Testis (tissue), 2 donors: Measurements from ENCODE around the gene ATP1A1.

ENCODE experiments used
- POLR2A ChIP-seq: fragments of 450-650 bp; IDR thresholded peaks from one replicate; pipeline ENCODE4 v1.6.1; 2017; ENCODE audit warnings: antibody characterized with exemption, mild to moderate bottlenecking, moderate library complexity
- TF ChIP-seq, protein P1 (sequence below), 3 experiments: fragments of 450-650 bp in 2 of 3; fragments of 200-600 bp in 1 of 3; sonication (generic) in 1 of 3; IDR thresholded peaks; one replicate each; pipeline ENCODE4 v1.5.1; 2016 to 2019; ENCODE audit warnings: antibody characterized with exemption in 3 of 3, mild to moderate bottlenecking in 2 of 3, moderate library complexity in 1 of 3

GRCh38 chr1:116382857-116383483 lies 9.9 kb downstream of the ATP1A1 start:
- TF ChIP-seq, protein P1, sequence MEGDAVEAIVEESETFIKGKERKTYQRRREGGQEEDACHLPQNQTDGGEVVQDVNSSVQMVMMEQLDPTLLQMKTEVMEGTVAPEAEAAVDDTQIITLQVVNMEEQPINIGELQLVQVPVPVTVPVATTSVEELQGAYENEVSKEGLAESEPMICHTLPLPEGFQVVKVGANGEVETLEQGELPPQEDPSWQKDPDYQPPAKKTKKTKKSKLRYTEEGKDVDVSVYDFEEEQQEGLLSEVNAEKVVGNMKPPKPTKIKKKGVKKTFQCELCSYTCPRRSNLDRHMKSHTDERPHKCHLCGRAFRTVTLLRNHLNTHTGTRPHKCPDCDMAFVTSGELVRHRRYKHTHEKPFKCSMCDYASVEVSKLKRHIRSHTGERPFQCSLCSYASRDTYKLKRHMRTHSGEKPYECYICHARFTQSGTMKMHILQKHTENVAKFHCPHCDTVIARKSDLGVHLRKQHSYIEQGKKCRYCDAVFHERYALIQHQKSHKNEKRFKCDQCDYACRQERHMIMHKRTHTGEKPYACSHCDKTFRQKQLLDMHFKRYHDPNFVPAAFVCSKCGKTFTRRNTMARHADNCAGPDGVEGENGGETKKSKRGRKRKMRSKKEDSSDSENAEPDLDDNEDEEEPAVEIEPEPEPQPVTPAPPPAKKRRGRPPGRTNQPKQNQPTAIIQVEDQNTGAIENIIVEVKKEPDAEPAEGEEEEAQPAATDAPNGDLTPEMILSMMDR (IDR thresholded peaks at IDR 0.05), result no peak
- TF ChIP-seq POLR2A, result no peak
